OCI-LY7 (cell line): Measurements from ENCODE around the gene ZNF333.

ENCODE experiments used
- EZH2phosphoT487 ChIP-seq: fragments of 200-600 bp; sonication (generic); IDR thresholded peaks from 2 replicates; pipeline ENCODE4 v1.6.1; 2018; ENCODE audit warnings: low read depth, borderline replicate concordance, mild to moderate bottlenecking, mixed run types, antibody characterized with exemption, low read length, moderate library complexity, mixed read lengths
- TF ChIP-seq, protein P1 (sequence below): fragments of 200-600 bp; sonication (generic); conservative IDR thresholded peaks from 2 replicates; pipeline ENCODE4 v1.5.1; 2014; ENCODE audit warnings: mild to moderate bottlenecking, antibody characterized with exemption, low read length, moderate library complexity, mixed read lengths

DNA sequence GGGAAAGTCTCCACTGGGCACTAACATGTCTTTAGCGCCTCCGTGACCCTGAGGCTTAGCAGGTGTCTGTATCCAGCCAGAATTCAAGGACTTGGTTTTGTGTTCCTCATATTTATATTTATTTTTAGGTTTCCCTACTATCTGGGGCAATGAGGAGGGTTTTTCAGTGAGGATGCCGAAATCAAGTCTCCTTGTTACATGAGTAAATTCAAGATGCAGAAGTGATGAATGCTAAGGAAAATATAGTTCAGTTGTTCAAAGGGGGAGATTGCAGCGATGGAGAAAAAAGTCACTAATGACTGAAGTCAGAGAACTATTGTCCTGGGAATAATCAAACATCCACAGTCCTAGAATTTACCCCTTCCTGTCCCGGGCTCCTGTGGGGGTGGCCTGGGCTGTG lies 89.3 kb downstream of the ZNF333 start:
- TF ChIP-seq, protein P1, sequence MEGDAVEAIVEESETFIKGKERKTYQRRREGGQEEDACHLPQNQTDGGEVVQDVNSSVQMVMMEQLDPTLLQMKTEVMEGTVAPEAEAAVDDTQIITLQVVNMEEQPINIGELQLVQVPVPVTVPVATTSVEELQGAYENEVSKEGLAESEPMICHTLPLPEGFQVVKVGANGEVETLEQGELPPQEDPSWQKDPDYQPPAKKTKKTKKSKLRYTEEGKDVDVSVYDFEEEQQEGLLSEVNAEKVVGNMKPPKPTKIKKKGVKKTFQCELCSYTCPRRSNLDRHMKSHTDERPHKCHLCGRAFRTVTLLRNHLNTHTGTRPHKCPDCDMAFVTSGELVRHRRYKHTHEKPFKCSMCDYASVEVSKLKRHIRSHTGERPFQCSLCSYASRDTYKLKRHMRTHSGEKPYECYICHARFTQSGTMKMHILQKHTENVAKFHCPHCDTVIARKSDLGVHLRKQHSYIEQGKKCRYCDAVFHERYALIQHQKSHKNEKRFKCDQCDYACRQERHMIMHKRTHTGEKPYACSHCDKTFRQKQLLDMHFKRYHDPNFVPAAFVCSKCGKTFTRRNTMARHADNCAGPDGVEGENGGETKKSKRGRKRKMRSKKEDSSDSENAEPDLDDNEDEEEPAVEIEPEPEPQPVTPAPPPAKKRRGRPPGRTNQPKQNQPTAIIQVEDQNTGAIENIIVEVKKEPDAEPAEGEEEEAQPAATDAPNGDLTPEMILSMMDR: no peak
- no peak for TF ChIP-seq EZH2phosphoT487
